Activated T-helper 1 cell treated with anti-CD3 and anti-CD28 coated beads, Interleukin-12 subunit alpha, Interleukin-12 subunit beta, Interleukin-2, Interleukin-4 antibody, amounts not matched to agents 30 ng/mL and 10 ng/mL and 1 ng/mL, durations not matched to agents 14 hours and 24 hours and 36 hours (primary cell): ENCODE data around the gene GLO1. TPM values are rescaled to one million over a fixed set of nuclear protein-coding genes. Genes with fewer than 3 reads are reported as not detected.

Source experiments
- DNase-seq: peaks from one replicate; pipeline ENCODE4 v3.0.0; 2021; ENCODE audit warnings: low spot score
- H3K27ac Mint-ChIP-seq: one replicate; pipeline ENCODE4 v1.8.0; 2021; ENCODE audit warnings: mild to moderate bottlenecking, mixed read lengths
- H3K27me3 Mint-ChIP-seq: one replicate; pipeline ENCODE4 v1.8.0; 2022; ENCODE audit warnings: mild to moderate bottlenecking, moderate library complexity, mixed read lengths; ENCODE audit not compliant: insufficient read depth
- H3K36me3 Mint-ChIP-seq: one replicate; pipeline ENCODE4 v1.8.0; 2021; ENCODE audit warnings: low read depth, mixed read lengths
- H3K4me1 Mint-ChIP-seq: one replicate; pipeline ENCODE4 v1.8.0; 2021; ENCODE audit warnings: low read depth, mixed read lengths
- H3K4me3 Mint-ChIP-seq: one replicate; pipeline ENCODE4 v1.8.0; 2021; ENCODE audit warnings: mild to moderate bottlenecking, moderate library complexity, mixed read lengths
- H3K9me3 Mint-ChIP-seq: one replicate; pipeline ENCODE4 v1.8.0; 2021; ENCODE audit warnings: mixed read lengths
- intact Hi-C: fragments of 100-400 bp; cut with micrococcal nuclease; formaldehyde crosslinking; loops from one replicate; pipeline ENCODE4 v1.15.1; 2024
- total RNA-seq: library from RNA; stranded (reverse); gene quantifications from 2 replicates; pipeline ENCODE4 v1.2.3, GENCODE V29; 2022

Gene GLO1
- total RNA-seq, 1 donor from 2014 or later, result 109 TPM

GRCh38 chr6:38697846-38698245 is 5.1 kb downstream of the GLO1 start:
- Mint-ChIP-seq H3K4me3 (no peak overlapping the region), H3K27me3 (no peaks in the 10 kb centered on the region), H3K36me3 (peaks cover 47% of the 10 kb centered on the region), H3K27ac (peak overlapping the region; percentile 13), H3K4me1 (peaks cover 68% of the 10 kb centered on the region), H3K9me3 (peaks cover 11% of the 10 kb centered on the region)
- intact Hi-C loops, result no loop called here
- no peak for DNase-seq

- Mint-ChIP-seq H3K36me3 (peaks cover 41% of the 10 kb centered on the region), H3K27ac (no peak overlapping the region), H3K4me3 (no peak overlapping the region), H3K27me3 (no peaks in the 10 kb centered on the region), H3K4me1 (peaks cover 56% of the 10 kb centered on the region), H3K9me3 (peaks cover 8% of the 10 kb centered on the region)
- intact Hi-C loops, result no loop called here
- DNase-seq, result no peak
These were observed 6.6 kb downstream of the GLO1 start for GRCh38 chr6:38696345-38696744.

- DNase-seq, result no peak
- Mint-ChIP-seq H3K27ac (peak overlapping the region; percentile 32), H3K36me3 (peaks cover 39% of the 10 kb centered on the region), H3K4me1 (peaks cover 55% of the 10 kb centered on the region), H3K9me3 (peaks cover 8% of the 10 kb centered on the region), H3K27me3 (no peaks in the 10 kb centered on the region), H3K4me3 (no peak overlapping the region)
- intact Hi-C loops, result no loop called here
These were observed 7.0 kb downstream of the GLO1 start for GRCh38 chr6:38695933-38696332.

- DNase-seq, result no peak
- Mint-ChIP-seq H3K36me3 (peaks cover 36% of the 10 kb centered on the region), H3K9me3 (peaks cover 8% of the 10 kb centered on the region), H3K4me3 (no peak overlapping the region), H3K4me1 (peaks cover 54% of the 10 kb centered on the region), H3K27me3 (no peaks in the 10 kb centered on the region), H3K27ac (peak overlapping the region; percentile 16)
- intact Hi-C loops, result no loop called here
These were observed 7.6 kb downstream of the GLO1 start for GRCh38 chr6:38695227-38695900.

GRCh38 chr6:38688579-38689087 is 14.3 kb downstream of the GLO1 start:
- peak overlapping the region; percentile 59 for H3K27ac Mint-ChIP-seq
- intact Hi-C loops, result no loop called here
- H3K36me3 Mint-ChIP-seq, result peaks cover 18% of the 10 kb centered on the region
- H3K4me1 Mint-ChIP-seq, result peaks cover 35% of the 10 kb centered on the region
- no peak overlapping the region for H3K4me3 Mint-ChIP-seq
- no peaks in the 10 kb centered on the region for H3K27me3 Mint-ChIP-seq
- H3K9me3 Mint-ChIP-seq, result no peaks in the 10 kb centered on the region
- DNase-seq, result no peak

GRCh38 chr6:38687549-38687948 is 15.4 kb downstream of the GLO1 start:
- Mint-ChIP-seq H3K4me1 (peaks cover 35% of the 10 kb centered on the region), H3K27me3 (no peaks in the 10 kb centered on the region), H3K9me3 (no peaks in the 10 kb centered on the region), H3K4me3 (no peak overlapping the region), H3K36me3 (peaks cover 21% of the 10 kb centered on the region), H3K27ac (no peak overlapping the region)
- intact Hi-C loops, result no loop called here
- DNase-seq, result no peak

GRCh38 chr6:38687043-38687353 is 15.9 kb downstream of the GLO1 start:
- no peaks in the 10 kb centered on the region for H3K9me3 Mint-ChIP-seq
- peaks cover 35% of the 10 kb centered on the region for H3K4me1 Mint-ChIP-seq
- H3K4me3 Mint-ChIP-seq, result no peak overlapping the region
- intact Hi-C loops, result no loop called here
- no peaks in the 10 kb centered on the region for H3K27me3 Mint-ChIP-seq
- H3K36me3 Mint-ChIP-seq, result peaks cover 21% of the 10 kb centered on the region
- no peak for DNase-seq
- no peak overlapping the region for H3K27ac Mint-ChIP-seq

GRCh38 chr6:38686270-38687042 is 16.5 kb downstream of the GLO1 start:
- H3K4me1 Mint-ChIP-seq, result peaks cover 35% of the 10 kb centered on the region
- H3K27me3 Mint-ChIP-seq, result no peaks in the 10 kb centered on the region
- no peak overlapping the region for H3K27ac Mint-ChIP-seq
- H3K36me3 Mint-ChIP-seq, result peaks cover 24% of the 10 kb centered on the region
- intact Hi-C loops, result no loop called here
- H3K4me3 Mint-ChIP-seq, result no peak overlapping the region
- no peaks in the 10 kb centered on the region for H3K9me3 Mint-ChIP-seq
- no peak for DNase-seq

GRCh38 chr6:38684904-38685303 is 18.0 kb downstream of the GLO1 start:
- Mint-ChIP-seq H3K4me1 (peaks cover 31% of the 10 kb centered on the region), H3K9me3 (no peaks in the 10 kb centered on the region), H3K4me3 (no peak overlapping the region), H3K27me3 (no peaks in the 10 kb centered on the region), H3K36me3 (peaks cover 26% of the 10 kb centered on the region), H3K27ac (no peak overlapping the region)
- intact Hi-C loops, result no loop called here
- DNase-seq, result no peak

- intact Hi-C loops, result no loop called here
These were observed 18.7 kb downstream of the GLO1 start for GRCh38 chr6:38684237-38684636.

GRCh38 chr6:38681850-38682249 is 21.1 kb downstream of the GLO1 start:
- peaks cover 14% of the 10 kb centered on the region for H3K4me1 Mint-ChIP-seq

More at GRCh38 chr6:38684237-38684636, 18.7 kb downstream of the GLO1 start:
- Mint-ChIP-seq H3K27ac (no peak overlapping the region), H3K4me1 (peaks cover 27% of the 10 kb centered on the region), H3K9me3 (no peaks in the 10 kb centered on the region), H3K27me3 (no peaks in the 10 kb centered on the region), H3K36me3 (peaks cover 29% of the 10 kb centered on the region), H3K4me3 (no peak overlapping the region)
- no peak for DNase-seq

GRCh38 chr6:38679668-38680067 is 23.3 kb downstream of the GLO1 start:
- intact Hi-C loops, result loop anchor here (10.0 kb wide), 1 partner anchor 645 kb away; no protein-coding TSS in a partner anchor
- DNase-seq, result no peak
- Mint-ChIP-seq H3K27ac (no peak overlapping the region), H3K27me3 (no peaks in the 10 kb centered on the region), H3K9me3 (peaks cover 4% of the 10 kb centered on the region), H3K4me1 (peaks cover 14% of the 10 kb centered on the region), H3K4me3 (no peak overlapping the region), H3K36me3 (peaks cover 48% of the 10 kb centered on the region)

More at GRCh38 chr6:38681850-38682249, 21.1 kb downstream of the GLO1 start:
- H3K27ac Mint-ChIP-seq, result no peak overlapping the region
- no peak overlapping the region for H3K4me3 Mint-ChIP-seq
- H3K9me3 Mint-ChIP-seq, result no peaks in the 10 kb centered on the region
- no peaks in the 10 kb centered on the region for H3K27me3 Mint-ChIP-seq
- peaks cover 33% of the 10 kb centered on the region for H3K36me3 Mint-ChIP-seq
- intact Hi-C loops, result no loop called here
- no peak for DNase-seq

GRCh38 chr6:38678178-38678760 is 24.7 kb downstream of the GLO1 start:
- intact Hi-C loops, result loop anchor here (10.0 kb wide), 1 partner anchor 643 kb away; no protein-coding TSS in a partner anchor
- no peak overlapping the region for H3K4me3 Mint-ChIP-seq
- peaks cover 52% of the 10 kb centered on the region for H3K36me3 Mint-ChIP-seq
- peaks cover 28% of the 10 kb centered on the region for H3K4me1 Mint-ChIP-seq
- H3K27me3 Mint-ChIP-seq, result no peaks in the 10 kb centered on the region
- DNase-seq, result no peak
- no peak overlapping the region for H3K27ac Mint-ChIP-seq
- H3K9me3 Mint-ChIP-seq, result peaks cover 13% of the 10 kb centered on the region
